Measurements from ENCODE around the gene RBMS1.

The RBMS1 gene

GRCh38 chr2:160402501-160402900 is 91.1 kb downstream of the RBMS1 start:
- in situ Hi-C loops (cut with MboI; ENCODE audit: low pct_unique_long_range_greater_than_20kb, low sequenced_read_pairs): no loop called here
- no peak for DNase-seq

GRCh38 chr2:160401895-160402294 is 91.7 kb downstream of the RBMS1 start:
- no peak for DNase-seq
- in situ Hi-C loops (cut with MboI; ENCODE audit: low pct_unique_long_range_greater_than_20kb, low sequenced_read_pairs): no loop called here

- no peak for DNase-seq
- in situ Hi-C loops (cut with MboI; ENCODE audit: low pct_unique_long_range_greater_than_20kb, low sequenced_read_pairs): no loop called here
These were observed 93.7 kb downstream of the RBMS1 start for GRCh38 chr2:160399880-160400279.

GRCh38 chr2:160397530-160397865 is 96.1 kb downstream of the RBMS1 start:
- in situ Hi-C loops (cut with MboI; ENCODE audit: low pct_unique_long_range_greater_than_20kb, low sequenced_read_pairs): no loop called here
- no peak for DNase-seq

- peak; percentile 69 for DNase-seq
These were observed 99.5 kb downstream of the RBMS1 start for GRCh38 chr2:160394153-160394552.

GRCh38 chr2:160392201-160392600 is 101.4 kb downstream of the RBMS1 start:
- no peak for DNase-seq
- in situ Hi-C loops (cut with MboI; ENCODE audit: low pct_unique_long_range_greater_than_20kb, low sequenced_read_pairs): no loop called here

More at GRCh38 chr2:160394153-160394552, 99.5 kb downstream of the RBMS1 start:
- in situ Hi-C loops (cut with MboI; ENCODE audit: low pct_unique_long_range_greater_than_20kb, low sequenced_read_pairs): no loop called here

GRCh38 chr2:160390544-160391455 is 102.8 kb downstream of the RBMS1 start:
- in situ Hi-C loops (cut with MboI; ENCODE audit: low pct_unique_long_range_greater_than_20kb, low sequenced_read_pairs): no loop called here
- no peak for DNase-seq

GRCh38 chr2:160389875-160390274 is 103.7 kb downstream of the RBMS1 start:
- no peak for DNase-seq
- in situ Hi-C loops (cut with MboI; ENCODE audit: low pct_unique_long_range_greater_than_20kb, low sequenced_read_pairs): no loop called here

- peak; percentile 80 for DNase-seq
These were observed 104.9 kb downstream of the RBMS1 start for GRCh38 chr2:160388464-160389263.

GRCh38 chr2:160387558-160388262 is 105.9 kb downstream of the RBMS1 start:
- DNase-seq: no peak
- in situ Hi-C loops (cut with MboI; ENCODE audit: low pct_unique_long_range_greater_than_20kb, low sequenced_read_pairs): no loop called here

More at GRCh38 chr2:160388464-160389263, 104.9 kb downstream of the RBMS1 start:
- in situ Hi-C loops (cut with MboI; ENCODE audit: low pct_unique_long_range_greater_than_20kb, low sequenced_read_pairs): no loop called here

GRCh38 chr2:160384791-160385190 is 108.8 kb downstream of the RBMS1 start:
- DNase-seq: no peak
- in situ Hi-C loops (cut with MboI; ENCODE audit: low pct_unique_long_range_greater_than_20kb, low sequenced_read_pairs): no loop called here

GRCh38 chr2:160381425-160381951 is 112.1 kb downstream of the RBMS1 start:
- in situ Hi-C loops (cut with MboI; ENCODE audit: low pct_unique_long_range_greater_than_20kb, low sequenced_read_pairs): no loop called here
- DNase-seq: no peak

GRCh38 chr2:160380611-160381010 is 113.0 kb downstream of the RBMS1 start:
- in situ Hi-C loops (cut with MboI; ENCODE audit: low pct_unique_long_range_greater_than_20kb, low sequenced_read_pairs): no loop called here

GRCh38 chr2:160380000-160380570 is 113.5 kb downstream of the RBMS1 start:
- in situ Hi-C loops (cut with MboI; ENCODE audit: low pct_unique_long_range_greater_than_20kb, low sequenced_read_pairs): no loop called here
- no peak for DNase-seq

More at GRCh38 chr2:160380611-160381010, 113.0 kb downstream of the RBMS1 start:
- no peak for DNase-seq

GRCh38 chr2:160379399-160379798 is 114.2 kb downstream of the RBMS1 start:
- in situ Hi-C loops (cut with MboI; ENCODE audit: low pct_unique_long_range_greater_than_20kb, low sequenced_read_pairs): no loop called here
- no peak for DNase-seq

GRCh38 chr2:160377204-160377995 is 116.2 kb downstream of the RBMS1 start:
- DNase-seq: no peak
- in situ Hi-C loops (cut with MboI; ENCODE audit: low pct_unique_long_range_greater_than_20kb, low sequenced_read_pairs): no loop called here

- no peak for DNase-seq
- in situ Hi-C loops (cut with MboI; ENCODE audit: low pct_unique_long_range_greater_than_20kb, low sequenced_read_pairs): no loop called here
These were observed 117.0 kb downstream of the RBMS1 start for GRCh38 chr2:160376576-160376975.

- DNase-seq: no peak
- in situ Hi-C loops (cut with MboI; ENCODE audit: low pct_unique_long_range_greater_than_20kb, low sequenced_read_pairs): no loop called here
These were observed 117.7 kb downstream of the RBMS1 start for GRCh38 chr2:160375802-160376469.

Measured in KBM-7 (cell line).